Activated CD8-positive, alpha-beta T cell treated with anti-CD3 and anti-CD28 coated beads for 36 hours (primary cell): ENCODE results near the gene TTF1. TPM values are rescaled to one million over a fixed set of nuclear protein-coding genes. Genes with fewer than 3 reads are reported as not detected.

Source experiments
- ATAC-seq: fragments of 200-7000 bp; cut with Tn5 transposase; one replicate; pipeline ENCODE4 v1.10.0; 2021; ENCODE audit warnings: mild to moderate bottlenecking, moderate library complexity
- CTCF ChIA-PET: fragments of 350-600 bp; sonication (Branson Sonifier 250); formaldehyde crosslinking; loops from one replicate; lab custom pipeline; 2021; ENCODE audit warnings: antibody characterized with exemption; lab: Charles Lee
- POLR2A ChIA-PET: fragments of 350-600 bp; sonication (Branson Sonifier 250); formaldehyde crosslinking; loops from one replicate; lab custom pipeline; 2021; ENCODE audit warnings: antibody characterized with exemption; lab: Charles Lee
- DNase-seq: peaks from one replicate; pipeline ENCODE4 v3.0.0-alpha.2; 2020
- H3K27ac Mint-ChIP-seq: one replicate; pipeline ENCODE4 v1.8.0; 2021; ENCODE audit warnings: mild to moderate bottlenecking, mixed read lengths
- H3K27me3 Mint-ChIP-seq: one replicate; pipeline ENCODE4 v1.8.0; 2021; ENCODE audit warnings: mixed read lengths
- H3K36me3 Mint-ChIP-seq: one replicate; pipeline ENCODE4 v1.8.0; 2021; ENCODE audit warnings: low read depth, mixed read lengths
- H3K4me1 Mint-ChIP-seq: one replicate; pipeline ENCODE4 v1.8.0; 2021; ENCODE audit warnings: low read depth, mixed read lengths
- H3K4me3 Mint-ChIP-seq: one replicate; pipeline ENCODE4 v1.8.0; 2021; ENCODE audit warnings: mild to moderate bottlenecking, moderate library complexity, mixed read lengths
- H3K9me3 Mint-ChIP-seq: one replicate; pipeline ENCODE4 v1.8.0; 2021; ENCODE audit warnings: mixed read lengths
- intact Hi-C: fragments of 100-400 bp; cut with micrococcal nuclease; formaldehyde crosslinking; loops from one replicate; pipeline ENCODE4 v1.10.0; 2022
- total RNA-seq, 2 experiments: library from RNA; stranded (reverse); gene quantifications; one replicate each; pipeline ENCODE4 v1.2.3, GENCODE V29; 2021
- TF ChIP-seq, protein P1 (sequence below): fragments of 200-600 bp; IDR thresholded peaks from one replicate; pipeline ENCODE4 v1.8.0; 2022; ENCODE audit warnings: antibody characterized with exemption, mild to moderate bottlenecking

Gene TTF1
- total RNA-seq, 2 experiments from 2014 or later, result 38.2 to 38.3 TPM

GRCh38 chr9:132415181-132415580 is 8.5 kb upstream of the TTF1 start:
- ChIA-PET CTCF (interaction anchor here (1.3 to 4.8 kb wide), 3 partner anchors 92 to 171 kb away, joined by 4 to 54 read pairs (median 22); no protein-coding TSS in a partner anchor), POLR2A (no interaction called here)
- DNase-seq (no peak), ATAC-seq (no peak)
- no peak overlapping the region for H3K27ac Mint-ChIP-seq
- peaks cover 59% of the 10 kb centered on the region for H3K27me3 Mint-ChIP-seq
- H3K4me1 Mint-ChIP-seq, result peaks cover 20% of the 10 kb centered on the region
- H3K4me3 Mint-ChIP-seq, result no peak overlapping the region
- intact Hi-C loops, result loop anchor here (10.0 kb wide), 1 partner anchor 380 kb away; no protein-coding TSS in a partner anchor
- H3K36me3 Mint-ChIP-seq, result no peaks in the 10 kb centered on the region
- TF ChIP-seq, protein P1, sequence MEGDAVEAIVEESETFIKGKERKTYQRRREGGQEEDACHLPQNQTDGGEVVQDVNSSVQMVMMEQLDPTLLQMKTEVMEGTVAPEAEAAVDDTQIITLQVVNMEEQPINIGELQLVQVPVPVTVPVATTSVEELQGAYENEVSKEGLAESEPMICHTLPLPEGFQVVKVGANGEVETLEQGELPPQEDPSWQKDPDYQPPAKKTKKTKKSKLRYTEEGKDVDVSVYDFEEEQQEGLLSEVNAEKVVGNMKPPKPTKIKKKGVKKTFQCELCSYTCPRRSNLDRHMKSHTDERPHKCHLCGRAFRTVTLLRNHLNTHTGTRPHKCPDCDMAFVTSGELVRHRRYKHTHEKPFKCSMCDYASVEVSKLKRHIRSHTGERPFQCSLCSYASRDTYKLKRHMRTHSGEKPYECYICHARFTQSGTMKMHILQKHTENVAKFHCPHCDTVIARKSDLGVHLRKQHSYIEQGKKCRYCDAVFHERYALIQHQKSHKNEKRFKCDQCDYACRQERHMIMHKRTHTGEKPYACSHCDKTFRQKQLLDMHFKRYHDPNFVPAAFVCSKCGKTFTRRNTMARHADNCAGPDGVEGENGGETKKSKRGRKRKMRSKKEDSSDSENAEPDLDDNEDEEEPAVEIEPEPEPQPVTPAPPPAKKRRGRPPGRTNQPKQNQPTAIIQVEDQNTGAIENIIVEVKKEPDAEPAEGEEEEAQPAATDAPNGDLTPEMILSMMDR, result no peak
- H3K9me3 Mint-ChIP-seq, result no peaks in the 10 kb centered on the region

DNA sequence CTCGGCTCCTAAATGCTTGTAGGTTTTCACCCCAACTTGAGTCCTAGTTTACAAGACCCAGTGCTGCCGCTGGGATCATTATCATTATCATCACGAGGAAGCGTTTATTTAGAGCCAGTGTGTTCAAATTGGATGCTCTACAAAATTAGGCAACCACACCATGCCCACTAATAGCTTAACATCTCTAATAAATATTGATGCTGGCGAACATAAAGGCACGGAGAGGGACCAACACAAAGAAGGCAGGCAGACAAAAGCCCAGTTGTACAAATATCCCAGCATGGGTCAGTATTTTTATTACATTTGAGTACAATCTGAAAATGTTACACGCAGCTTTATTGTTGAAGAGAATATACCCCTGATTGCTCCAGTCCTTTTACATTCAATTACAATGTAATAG is 8.1 kb upstream of the TTF1 start:
- no peak overlapping the region for H3K27ac Mint-ChIP-seq
- POLR2A ChIA-PET, result no interaction called here
- ATAC-seq (no peak), DNase-seq (no peak)
- H3K4me3 Mint-ChIP-seq, result no peak overlapping the region
- no peaks in the 10 kb centered on the region for H3K36me3 Mint-ChIP-seq
- H3K9me3 Mint-ChIP-seq, result no peaks in the 10 kb centered on the region
- peaks cover 20% of the 10 kb centered on the region for H3K4me1 Mint-ChIP-seq
- intact Hi-C loops, result loop anchor here (5.0 to 10.0 kb wide), 3 partner anchors 73 to 380 kb away; no protein-coding TSS in a partner anchor
- peaks cover 57% of the 10 kb centered on the region for H3K27me3 Mint-ChIP-seq
- CTCF ChIA-PET, result interaction anchor here (1.2 to 4.8 kb wide), 5 partner anchors 92 to 172 kb away, joined by 3 to 54 read pairs (median 5); no protein-coding TSS in a partner anchor
- TF ChIP-seq, protein P1, result no peak

- CTCF ChIA-PET, result interaction anchor here (1.2 to 4.8 kb wide), 5 partner anchors 93 to 173 kb away, joined by 3 to 54 read pairs (median 5); no protein-coding TSS in a partner anchor
- ATAC-seq (no peak), DNase-seq (no peak)
- H3K4me1 Mint-ChIP-seq, result peaks cover 23% of the 10 kb centered on the region
- peaks cover 54% of the 10 kb centered on the region for H3K27me3 Mint-ChIP-seq
- intact Hi-C loops, result loop anchor here (2.0 to 10.0 kb wide), 4 partner anchors 73 to 381 kb away; no protein-coding TSS in a partner anchor
- POLR2A ChIA-PET, result no interaction called here
- no peaks in the 10 kb centered on the region for H3K36me3 Mint-ChIP-seq
- no peak overlapping the region for H3K4me3 Mint-ChIP-seq
- H3K9me3 Mint-ChIP-seq, result no peaks in the 10 kb centered on the region
- H3K27ac Mint-ChIP-seq, result no peak overlapping the region
- TF ChIP-seq, protein P1, result no peak
These were observed 7.3 kb upstream of the TTF1 start for GRCh38 chr9:132413926-132414325.

DNA sequence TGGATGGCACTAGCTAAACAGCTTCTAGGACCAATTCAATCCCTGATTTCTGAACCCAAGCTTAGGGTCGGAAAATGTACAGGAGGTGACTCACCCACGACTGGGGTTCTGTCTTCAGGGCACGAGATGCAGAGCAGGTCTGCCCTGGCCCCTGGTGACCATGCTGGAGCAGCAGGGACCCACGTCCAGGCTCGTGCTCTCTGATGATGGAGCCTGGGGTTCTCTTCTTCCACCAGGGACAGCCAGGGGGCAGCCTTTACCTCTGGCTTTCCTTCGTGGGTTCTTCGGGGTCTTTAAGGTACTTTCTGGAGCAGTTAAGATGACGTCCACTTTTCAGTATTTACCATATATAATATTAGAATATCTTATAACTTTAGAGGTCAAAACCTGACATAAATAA is 5.4 kb upstream of the TTF1 start:
- Mint-ChIP-seq H3K27me3 (peaks cover 43% of the 10 kb centered on the region), H3K36me3 (no peaks in the 10 kb centered on the region), H3K9me3 (no peaks in the 10 kb centered on the region), H3K4me1 (peaks cover 26% of the 10 kb centered on the region), H3K27ac (no peak overlapping the region), H3K4me3 (no peak overlapping the region)
- POLR2A ChIA-PET, result interaction anchor here (0.7 to 1.4 kb wide), 2 partner anchors 163 to 177 kb away, joined by 3 to 5 read pairs; no protein-coding TSS in a partner anchor
- ATAC-seq, result peak; percentile 61
- TF ChIP-seq, protein P1, result peak; percentile 80
- intact Hi-C loops, result loop anchor here (2.0 to 10.0 kb wide), 4 partner anchors 75 to 383 kb away; no protein-coding TSS in a partner anchor
- peak; percentile 67 for DNase-seq
- CTCF ChIA-PET, result interaction anchor here (0.5 to 4.8 kb wide), 18 partner anchors 9 to 560 kb away, joined by 3 to 54 read pairs (median 4); no protein-coding TSS in a partner anchor

DNA sequence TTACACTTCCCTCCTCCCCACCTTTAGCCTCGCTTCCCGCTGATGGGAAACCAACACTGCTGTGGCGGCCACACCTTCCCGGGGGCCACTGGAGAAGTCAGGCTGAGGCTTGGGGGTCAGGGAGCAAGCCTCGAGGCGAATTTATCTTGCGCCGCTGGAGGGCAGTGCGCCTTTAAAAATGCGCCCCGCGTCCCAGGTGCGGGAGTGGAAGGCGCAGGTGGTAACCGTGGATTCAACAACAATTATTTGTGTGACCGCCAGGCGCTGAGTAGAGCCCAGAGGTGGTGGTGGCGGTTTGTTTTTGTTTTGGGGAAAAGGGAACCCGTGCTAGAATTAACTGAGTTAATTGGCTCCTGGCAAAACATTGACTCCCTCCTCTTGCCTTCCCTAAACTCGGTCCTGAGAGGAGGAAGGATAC is 4.5 kb upstream of the TTF1 start:
- POLR2A ChIA-PET, result no interaction called here
- Mint-ChIP-seq H3K4me1 (peaks cover 30% of the 10 kb centered on the region), H3K36me3 (no peaks in the 10 kb centered on the region), H3K4me3 (peak overlapping the region; percentile 51), H3K27ac (no peak overlapping the region), H3K27me3 (peaks cover 43% of the 10 kb centered on the region), H3K9me3 (no peaks in the 10 kb centered on the region)
- ATAC-seq (peak; percentile 59), DNase-seq (peak; percentile 82)
- TF ChIP-seq, protein P1, result peak; percentile 93
- CTCF ChIA-PET, result interaction anchor here (0.9 to 1.8 kb wide), 5 partner anchors 151 to 168 kb away, joined by 3 to 9 read pairs (median 5); no protein-coding TSS in a partner anchor
- intact Hi-C loops, result loop anchor here (5.0 to 10.0 kb wide), 3 partner anchors 76 to 384 kb away; no protein-coding TSS in a partner anchor
